Karpas-422 (cell line): ENCODE results near the gene RELCH. TPM values are rescaled to one million over a fixed set of nuclear protein-coding genes. Genes with fewer than 3 reads are reported as not detected.
"Not testable (repeated sequence)": the region's sequence is repeated elsewhere in the genome, so short reads cannot be mapped to it uniquely, and the experiment has no call there.

Experiments used
- DNase-seq: peaks from one replicate; pipeline ENCODE4 v3.0.0-alpha.2; 2015
- H2AFZ ChIP-seq: fragments of 200-600 bp; sonication (generic); 2 replicates; pipeline ENCODE4 v1.6.1; 2014; ENCODE audit warnings: antibody characterized with exemption, low read length, mixed read lengths
- H3K27ac ChIP-seq: fragments of 200-600 bp; sonication (generic); 2 replicates; pipeline ENCODE4 v1.5.1; 2014; ENCODE audit warnings: mild to moderate bottlenecking, low read length, moderate library complexity
- H3K27me3 ChIP-seq: fragments of 200-600 bp; sonication (generic); 2 replicates; pipeline ENCODE4 v1.6.1; 2014; ENCODE audit warnings: low read length, mixed read lengths
- H3K36me3 ChIP-seq: fragments of 200-600 bp; sonication (generic); 2 replicates; pipeline ENCODE4 v1.6.1; 2014; ENCODE audit warnings: low read length, mixed read lengths; ENCODE audit not compliant: insufficient read depth
- H3K4me1 ChIP-seq: fragments of 200-600 bp; sonication (generic); 2 replicates; pipeline ENCODE4 v1.6.1; 2014; ENCODE audit warnings: mild to moderate bottlenecking, low read length, mixed read lengths
- H3K4me2 ChIP-seq: fragments of 200-600 bp; sonication (generic); 2 replicates; pipeline ENCODE4 v1.6.1; 2014; ENCODE audit warnings: low read length, low read depth, mild to moderate bottlenecking; ENCODE audit not compliant: poor library complexity, severe bottlenecking
- H3K4me3 ChIP-seq: fragments of 200-600 bp; sonication (generic); 2 replicates; pipeline ENCODE4 v1.5.1; 2014; ENCODE audit warnings: mild to moderate bottlenecking, antibody characterized with exemption, low read length, mixed read lengths
- H3K79me2 ChIP-seq: fragments of 200-600 bp; sonication (generic); 2 replicates; pipeline ENCODE4 v1.6.1; 2014; ENCODE audit warnings: mild to moderate bottlenecking, low read length, mixed read lengths
- H3K9ac ChIP-seq: fragments of 200-600 bp; sonication (generic); 2 replicates; pipeline ENCODE4 v1.6.0; 2014; ENCODE audit warnings: low read length
- H3K9me2 ChIP-seq: fragments of 200-600 bp; sonication (generic), shearing (Covaris generic); replicated peaks from 2 replicates; pipeline ENCODE4 v1.6.0; 2014; ENCODE audit warnings: mild to moderate bottlenecking, low read length, moderate library complexity; ENCODE audit not compliant: insufficient read depth
- H3K9me3 ChIP-seq: fragments of 300-700, 200-600 bp; sonication (generic); 2 replicates; pipeline ENCODE4 v1.6.1; 2014; ENCODE audit warnings: low read length, mixed read lengths
- H4K20me1 ChIP-seq: fragments of 200-600 bp; sonication (generic); 2 replicates; pipeline ENCODE4 v1.6.1; 2014; ENCODE audit warnings: mild to moderate bottlenecking, antibody characterized with exemption, low read length, low read depth; ENCODE audit not compliant: insufficient read depth
- total RNA-seq: library from RNA; depleted of rRNA; stranded (reverse); fragments of >200 nt; shearing (Covaris generic); gene quantifications from 2 replicates; pipeline ENCODE4 v1.2.3, GENCODE V29; 2014; ENCODE audit warnings: low replicate concordance

The RELCH gene
- total RNA-seq, 1 experiment from 2014 or later = 91.9 TPM

DNA sequence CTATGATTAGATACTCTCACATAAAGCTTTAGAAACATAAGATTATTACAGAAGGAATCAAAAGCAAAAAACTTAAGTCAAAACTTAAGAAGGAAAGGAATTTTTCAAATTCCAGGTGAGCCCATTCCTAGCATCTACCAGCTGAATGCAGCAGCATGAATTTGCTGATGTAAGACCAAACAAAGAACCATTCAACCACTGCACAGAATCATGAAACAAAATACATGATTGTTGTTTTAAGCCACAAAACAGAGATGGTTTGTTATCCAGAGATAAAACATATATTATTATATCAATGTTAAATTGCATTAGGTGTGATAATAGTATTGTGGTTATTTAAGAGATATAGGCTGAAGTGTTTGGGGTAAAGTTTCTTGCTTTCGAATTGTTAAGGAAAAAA is 29.2 kb upstream of the RELCH start:
- no peak overlapping the region for H3K4me3 ChIP-seq
- no peak for DNase-seq
- no peaks in the 10 kb centered on the region for H3K27me3 ChIP-seq
- peaks cover 33% of the 10 kb centered on the region; the same call in 1 of the 2 replicates for H3K36me3 ChIP-seq
- no peaks in the 10 kb centered on the region for H3K9me3 ChIP-seq
- no peak overlapping the region for H2AFZ ChIP-seq
- no peak overlapping the region for H3K27ac ChIP-seq
- no peak overlapping the region for H3K4me2 ChIP-seq
- peaks cover 25% of the 10 kb centered on the region for H3K79me2 ChIP-seq
- peaks cover 6% of the 10 kb centered on the region for H3K4me1 ChIP-seq
- no peak overlapping the region for H3K9ac ChIP-seq
- H4K20me1 ChIP-seq = no peaks in the 10 kb centered on the region
- H3K9me2 ChIP-seq = no peaks in the 10 kb centered on the region

GRCh38 chr18:62164310-62164709 is 22.7 kb upstream of the RELCH start:
- Histone ChIP-seq H4K20me1 (no peaks in the 10 kb centered on the region), H3K27ac (no peak overlapping the region), H3K4me3 (no peak overlapping the region), H2AFZ (no peak overlapping the region), H3K27me3 (no peaks in the 10 kb centered on the region), H3K79me2 (peaks cover 74% of the 10 kb centered on the region), H3K4me2 (no peak overlapping the region), H3K9me3 (no peaks in the 10 kb centered on the region; the same call in 1 of the 2 replicates), H3K4me1 (peaks cover 10% of the 10 kb centered on the region), H3K9me2 (no peaks in the 10 kb centered on the region), H3K9ac (no peak overlapping the region), H3K36me3 (peaks cover 16% of the 10 kb centered on the region)
- no peak for DNase-seq

DNA sequence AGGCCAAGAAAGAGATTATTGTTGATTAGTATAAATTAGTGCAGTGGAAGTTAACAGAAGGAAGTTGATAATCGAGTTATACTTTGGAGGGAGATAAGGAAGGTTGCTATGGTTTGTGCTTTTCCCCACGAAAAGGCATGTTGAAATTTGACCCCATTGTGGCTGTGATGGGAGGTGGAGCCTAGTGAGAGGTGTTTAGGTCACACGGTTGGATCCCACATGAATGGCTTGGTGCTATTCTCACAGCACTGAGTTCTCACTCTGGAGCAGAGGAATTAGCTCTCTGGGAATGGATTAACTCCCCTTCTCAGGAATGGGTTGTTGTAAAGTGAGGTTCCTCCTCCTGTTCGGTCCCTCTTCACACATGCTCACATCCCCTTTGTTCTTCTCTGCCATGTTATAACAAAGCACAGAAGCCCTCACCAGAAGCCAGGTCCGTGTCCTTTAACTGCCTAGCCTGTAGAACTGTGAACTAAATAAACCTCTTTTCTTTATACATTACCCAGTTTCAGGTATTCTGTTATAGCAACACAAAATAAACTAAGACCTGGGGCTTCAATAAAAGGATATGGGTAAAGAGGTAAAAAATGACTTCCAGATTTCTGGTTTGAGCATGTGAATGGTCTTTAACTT is 22.1 kb upstream of the RELCH start:
- H3K79me2 ChIP-seq = peaks cover 80% of the 10 kb centered on the region
- no peak for DNase-seq
- H3K9me2 ChIP-seq = no peaks in the 10 kb centered on the region
- H4K20me1 ChIP-seq = no peaks in the 10 kb centered on the region
- no peak overlapping the region for H3K27ac ChIP-seq
- H3K4me3 ChIP-seq = no peak overlapping the region
- H3K27me3 ChIP-seq = no peaks in the 10 kb centered on the region
- no peaks in the 10 kb centered on the region; the same call in 1 of the 2 replicates for H3K9me3 ChIP-seq
- H2AFZ ChIP-seq = no peak overlapping the region
- H3K36me3 ChIP-seq = peaks cover 14% of the 10 kb centered on the region
- H3K4me1 ChIP-seq = peaks cover 14% of the 10 kb centered on the region
- H3K4me2 ChIP-seq = no peak overlapping the region
- no peak overlapping the region for H3K9ac ChIP-seq

- Histone ChIP-seq H3K27me3 (no peaks in the 10 kb centered on the region), H3K4me3 (no peak overlapping the region), H3K9me3 (no peaks in the 10 kb centered on the region; the same call in 1 of the 2 replicates), H3K79me2 (peaks cover 83% of the 10 kb centered on the region), H3K4me2 (no peak overlapping the region), H3K9ac (no peak overlapping the region), H4K20me1 (no peaks in the 10 kb centered on the region), H3K36me3 (peaks cover 14% of the 10 kb centered on the region), H3K9me2 (no peaks in the 10 kb centered on the region), H3K4me1 (peaks cover 14% of the 10 kb centered on the region), H3K27ac (no peak overlapping the region), H2AFZ (no peak overlapping the region)
- DNase-seq = no peak
These were observed 21.5 kb upstream of the RELCH start for GRCh38 chr18:62165583-62165982.

DNA sequence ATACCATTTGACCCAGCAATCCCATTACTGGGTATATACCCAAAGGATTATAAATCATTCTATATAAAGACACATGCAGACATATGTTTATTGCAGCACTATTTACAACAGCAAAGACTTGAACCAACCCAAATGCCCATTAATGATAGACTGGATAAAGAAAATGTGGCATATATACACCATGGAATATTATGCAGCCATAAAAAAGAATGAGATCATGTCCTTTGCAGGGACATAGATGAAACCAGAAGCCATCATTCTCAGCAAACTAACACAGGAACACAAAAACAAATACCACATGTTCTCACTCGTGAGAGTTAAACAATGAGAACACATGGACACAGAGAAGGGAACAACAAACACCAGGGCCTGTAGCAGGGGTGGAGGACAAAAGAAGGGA is 20.5 kb upstream of the RELCH start:
- not testable (repeated sequence) for H3K4me2 ChIP-seq, DNase-seq, H3K27ac ChIP-seq, H2AFZ ChIP-seq, H3K36me3 ChIP-seq, H3K9me2 ChIP-seq, H3K27me3 ChIP-seq, H3K4me3 ChIP-seq, H3K9ac ChIP-seq, H3K9me3 ChIP-seq, H4K20me1 ChIP-seq
- peaks cover 14% of the 10 kb centered on the region for H3K4me1 ChIP-seq
- H3K79me2 ChIP-seq = peaks cover 85% of the 10 kb centered on the region

DNA sequence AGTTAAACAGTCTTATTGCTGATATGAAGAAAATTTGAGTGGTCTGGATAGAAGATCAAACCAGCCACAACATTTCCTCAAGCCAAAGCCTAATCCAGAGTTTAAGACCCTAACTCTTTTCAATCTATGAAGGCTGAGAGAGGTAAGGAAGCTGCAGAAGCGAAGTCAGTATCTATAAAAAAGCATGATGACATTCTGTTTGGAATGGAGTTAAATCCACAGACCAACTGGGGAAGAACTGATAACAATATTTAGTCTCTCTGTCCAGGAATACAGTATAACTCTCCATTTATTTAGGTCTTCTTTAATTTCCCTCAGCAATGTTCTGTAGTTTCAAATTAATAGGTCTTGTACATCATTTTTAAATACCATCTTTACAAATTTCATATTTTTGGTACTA is 16.2 kb upstream of the RELCH start:
- H3K9me3 ChIP-seq = no peaks in the 10 kb centered on the region

GRCh38 chr18:62172298-62172697 is 14.8 kb upstream of the RELCH start:
- Histone ChIP-seq H3K79me2 (peaks cover 96% of the 10 kb centered on the region), H3K9ac (no peak overlapping the region), H2AFZ (no peak overlapping the region), H3K4me3 (no peak overlapping the region), H3K4me1 (peaks cover 4% of the 10 kb centered on the region; the same call in 1 of the 2 replicates), H3K27me3 (no peaks in the 10 kb centered on the region), H4K20me1 (no peaks in the 10 kb centered on the region), H3K4me2 (no peak overlapping the region), H3K36me3 (peaks cover 7% of the 10 kb centered on the region; the same call in 1 of the 2 replicates), H3K27ac (no peak overlapping the region), H3K9me3 (no peaks in the 10 kb centered on the region), H3K9me2 (no peaks in the 10 kb centered on the region)
- DNase-seq = no peak

More for the DNA sequence above, 16.2 kb upstream of the RELCH start:
- Histone ChIP-seq H4K20me1 (no peaks in the 10 kb centered on the region), H3K9ac (no peak overlapping the region), H3K4me3 (no peak overlapping the region), H2AFZ (no peak overlapping the region), H3K27ac (no peak overlapping the region), H3K79me2 (peaks cover 86% of the 10 kb centered on the region), H3K9me2 (no peaks in the 10 kb centered on the region), H3K4me1 (peaks cover 4% of the 10 kb centered on the region; the same call in 1 of the 2 replicates), H3K36me3 (peaks cover 7% of the 10 kb centered on the region; the same call in 1 of the 2 replicates), H3K27me3 (no peaks in the 10 kb centered on the region), H3K4me2 (no peak overlapping the region)
- no peak for DNase-seq

GRCh38 chr18:62175521-62175920 is 11.5 kb upstream of the RELCH start:
- H3K9ac ChIP-seq = no peak overlapping the region
- no peak overlapping the region for H3K27ac ChIP-seq
- H3K79me2 ChIP-seq = peaks cover 97% of the 10 kb centered on the region
- DNase-seq = no peak
- no peaks in the 10 kb centered on the region for H3K27me3 ChIP-seq
- peaks cover 26% of the 10 kb centered on the region for H3K4me1 ChIP-seq
- 0 out of 2 replicates have a peak, but pooled peaks cover 7% of the 10 kb centered on the region for H3K36me3 ChIP-seq
- no peaks in the 10 kb centered on the region for H3K9me3 ChIP-seq
- no peak overlapping the region for H3K4me2 ChIP-seq
- H3K4me3 ChIP-seq = no peak overlapping the region
- H3K9me2 ChIP-seq = no peaks in the 10 kb centered on the region
- H2AFZ ChIP-seq = no peak overlapping the region
- no peaks in the 10 kb centered on the region for H4K20me1 ChIP-seq
